ENCODE data around the gene LAMC3. TPM values are rescaled to one million over a fixed set of nuclear protein-coding genes. Genes with fewer than 3 reads are reported as not detected.

LAMC3 gene
- polyA plus RNA-seq, 5 donors, result 7.3 to 15.4 (median 12.2) TPM

GRCh38 chr9:131072107-131072870, 63.3 kb downstream of the LAMC3 start:
- DNase-seq, result no peak

- no peak for DNase-seq
These were observed 63.9 kb downstream of the LAMC3 start for GRCh38 chr9:131072871-131073237.

- DNase-seq, result no peak
These were observed 67.6 kb downstream of the LAMC3 start for GRCh38 chr9:131076347-131077195.

- no peak for DNase-seq
These were observed 69.7 kb downstream of the LAMC3 start for GRCh38 chr9:131078427-131079366.

- no peak for DNase-seq
These were observed 71.6 kb downstream of the LAMC3 start for GRCh38 chr9:131080589-131080988.

GRCh38 chr9:131081868-131082267, 72.9 kb downstream of the LAMC3 start:
- DNase-seq, result no peak

- DNase-seq, result no peak
These were observed 74.0 kb downstream of the LAMC3 start for GRCh38 chr9:131082774-131083512.

GRCh38 chr9:131084661-131085369, 75.8 kb downstream of the LAMC3 start:
- DNase-seq, result no peak

- DNase-seq, result no peak
These were observed 76.6 kb downstream of the LAMC3 start for GRCh38 chr9:131085370-131086122.

- no peak for DNase-seq
These were observed 78.5 kb downstream of the LAMC3 start for GRCh38 chr9:131087354-131087893.

- DNase-seq, result no peak
These were observed 81.2 kb downstream of the LAMC3 start for GRCh38 chr9:131090025-131090787.

GRCh38 chr9:131091352-131091992, 82.5 kb downstream of the LAMC3 start:
- no peak for DNase-seq

- DNase-seq, result no peak
These were observed 83.1 kb downstream of the LAMC3 start for GRCh38 chr9:131092030-131092429.

- no peak for DNase-seq
These were observed 83.8 kb downstream of the LAMC3 start for GRCh38 chr9:131092548-131093440.

- no peak for DNase-seq
These were observed 85.0 kb downstream of the LAMC3 start for GRCh38 chr9:131094015-131094414.

- DNase-seq, result no peak
These were observed 85.6 kb downstream of the LAMC3 start for GRCh38 chr9:131094622-131095021.

- DNase-seq, result no peak
These were observed 86.8 kb downstream of the LAMC3 start for GRCh38 chr9:131095666-131096268.
